ENCODE results near the gene TBC1D24.
A peak's percentile ranks its signal among the peaks of the same experiment; 100 is the strongest.
"Not testable (repeated sequence)": the region's sequence is repeated elsewhere in the genome, so short reads cannot be mapped to it uniquely, and the experiment has no call there.

The TBC1D24 gene

GRCh38 chr16:2469399-2470233 lies 5.3 kb upstream of the TBC1D24 start:
- DNase-seq: peak; percentile 49

DNA sequence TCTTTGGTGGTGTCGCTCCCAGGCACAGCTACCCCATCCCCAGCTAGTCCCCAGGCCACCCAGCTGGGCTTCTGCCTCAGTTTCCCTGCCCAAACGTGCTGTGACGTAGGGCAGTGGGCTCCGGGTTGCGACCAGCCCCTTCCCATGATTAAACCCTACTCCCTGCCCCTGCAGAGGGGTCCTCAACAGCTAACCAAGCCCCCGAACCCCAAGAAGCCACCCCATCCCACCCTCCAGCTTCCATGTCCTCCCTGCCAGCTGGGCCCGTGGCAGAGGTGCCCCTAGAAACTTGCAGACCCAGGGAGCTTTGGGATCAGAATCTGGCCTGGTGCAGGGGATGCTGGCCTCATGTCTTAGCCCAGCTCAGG lies 4.7 kb upstream of the TBC1D24 start:
- DNase-seq: no peak

GRCh38 chr16:2470603-2471015 lies 4.3 kb upstream of the TBC1D24 start:
- DNase-seq: peak; percentile 33

DNA sequence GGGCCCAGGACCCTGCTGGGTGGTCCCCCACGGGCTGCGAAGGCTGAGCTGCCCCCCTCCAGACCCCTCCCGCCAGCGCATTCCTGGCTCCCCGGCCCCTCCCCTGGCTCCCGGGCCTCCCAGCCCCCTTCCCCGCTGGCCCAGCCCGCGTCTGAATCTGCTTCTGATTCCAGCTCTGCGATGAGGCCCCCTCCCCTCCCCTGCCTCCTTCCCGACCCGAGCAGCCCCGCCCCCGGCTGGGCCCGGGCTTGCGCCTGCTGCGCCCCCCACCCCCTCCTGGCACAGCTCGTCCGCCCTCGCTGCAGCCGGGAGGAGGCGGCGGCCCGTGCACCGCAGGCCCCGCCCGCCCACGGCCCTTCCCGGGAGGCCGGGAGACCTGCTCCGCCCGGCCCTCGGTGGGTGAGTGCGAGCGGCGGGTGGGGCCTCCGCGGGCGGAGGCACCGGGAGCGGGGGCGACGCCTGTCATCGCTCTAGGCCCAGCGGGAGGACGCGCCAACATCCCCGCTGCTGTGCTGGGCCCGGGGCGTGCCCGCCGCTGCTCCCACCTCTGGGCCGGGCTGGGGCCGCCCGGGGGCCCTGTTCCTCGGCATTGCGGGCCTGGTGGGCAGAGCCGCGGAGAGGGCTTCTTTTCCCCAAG lies 3.8 kb upstream of the TBC1D24 start, which contains the start of gene NTN3:
NTN3 (plus strand) TSS at position 282 of the 637 bp plus-strand sequence. CDS start 405 bp downstream, outside the sequence.
- peak; percentile 73 for DNase-seq

- no peak for DNase-seq
Measured at GRCh38 chr16:2471653-2472487, 3.1 kb upstream of the TBC1D24 start.

- no peak for DNase-seq
Measured at GRCh38 chr16:2472488-2472864, 2.5 kb upstream of the TBC1D24 start.

DNA sequence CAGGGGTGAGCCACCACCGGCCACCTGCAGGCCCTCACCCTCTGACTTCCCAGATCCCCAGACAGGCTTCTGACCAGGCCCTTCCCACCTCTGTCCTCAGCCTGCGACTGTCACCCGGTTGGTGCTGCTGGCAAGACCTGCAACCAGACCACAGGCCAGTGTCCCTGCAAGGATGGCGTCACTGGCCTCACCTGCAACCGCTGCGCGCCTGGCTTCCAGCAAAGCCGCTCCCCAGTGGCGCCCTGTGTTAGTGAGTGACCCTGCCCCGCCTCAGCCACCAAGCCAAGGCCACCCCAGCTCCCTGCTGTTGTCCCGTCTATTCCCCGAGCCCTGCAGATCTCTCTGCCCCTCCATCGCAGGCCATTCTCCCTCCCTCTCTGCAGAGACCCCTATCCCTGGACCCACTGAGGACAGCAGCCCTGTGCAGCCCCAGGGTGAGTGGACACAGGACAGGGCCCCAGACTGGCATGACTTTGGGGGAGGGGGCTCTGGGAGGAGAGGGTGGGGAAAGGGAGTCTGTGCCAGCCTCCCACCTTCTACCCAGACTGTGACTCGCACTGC lies 2.0 kb upstream of the TBC1D24 start:
- no peak for DNase-seq

DNA sequence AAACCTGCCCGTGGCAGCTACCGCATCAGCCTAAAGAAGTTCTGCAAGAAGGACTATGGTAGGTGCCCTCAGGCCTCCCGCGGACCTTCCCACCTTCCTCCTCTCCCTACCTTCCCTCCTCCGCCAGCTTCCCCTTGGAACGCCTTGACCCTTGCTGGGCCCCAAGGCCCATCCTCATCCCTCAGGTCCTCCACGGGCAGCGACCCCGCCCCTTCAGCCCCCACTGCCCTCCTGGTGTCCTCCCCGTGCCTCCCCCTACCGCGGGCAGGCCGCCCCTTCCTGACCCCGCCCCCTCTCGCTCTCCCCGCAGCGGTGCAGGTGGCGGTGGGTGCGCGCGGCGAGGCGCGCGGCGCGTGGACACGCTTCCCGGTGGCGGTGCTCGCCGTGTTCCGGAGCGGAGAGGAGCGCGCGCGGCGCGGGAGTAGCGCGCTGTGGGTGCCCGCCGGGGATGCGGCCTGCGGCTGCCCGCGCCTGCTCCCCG lies 1.4 kb upstream of the TBC1D24 start:
- no peak for DNase-seq

DNA sequence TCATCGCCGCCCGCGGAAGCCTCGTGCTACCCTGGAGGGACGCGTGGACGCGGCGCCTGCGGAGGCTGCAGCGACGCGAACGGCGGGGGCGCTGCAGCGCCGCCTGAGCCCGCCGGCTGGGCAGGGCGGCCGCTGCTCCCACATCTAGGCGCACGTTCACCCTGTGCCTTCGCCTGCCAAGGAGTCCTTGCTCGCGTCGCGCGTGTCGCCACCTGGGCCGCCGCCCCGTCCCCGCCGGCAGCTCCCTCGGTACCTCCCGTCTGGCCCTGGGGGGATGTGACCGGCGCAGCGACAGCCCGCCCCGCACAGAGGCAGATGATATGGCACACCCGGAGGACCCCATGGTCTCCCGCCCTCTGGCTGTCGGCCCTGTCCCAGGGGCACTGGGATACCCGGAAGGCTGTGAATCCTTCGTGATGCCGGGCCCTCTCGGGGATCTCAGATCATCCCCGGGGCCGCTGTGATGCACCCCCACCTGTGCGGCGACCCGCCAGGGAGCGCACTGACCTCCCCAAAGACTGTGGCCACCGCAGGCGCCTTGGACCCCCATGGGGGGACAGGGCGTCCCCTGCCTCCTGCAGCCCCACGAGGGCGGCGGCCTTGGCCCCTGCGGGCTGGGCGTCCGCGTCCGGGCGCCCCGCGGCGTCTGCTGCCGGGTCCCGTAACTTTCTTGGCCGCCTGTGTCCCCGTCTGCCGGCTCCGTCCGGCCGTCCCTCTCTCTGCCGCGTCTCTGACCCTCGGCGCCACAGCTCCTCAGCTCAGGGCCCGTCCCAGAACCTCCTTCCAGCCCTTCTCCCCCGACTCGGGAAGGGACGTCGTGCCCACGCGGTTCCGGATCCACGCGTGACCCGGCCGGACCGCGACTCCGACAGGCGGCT lies 689 bp upstream of the TBC1D24 start:
- DNase-seq: no peak

DNA sequence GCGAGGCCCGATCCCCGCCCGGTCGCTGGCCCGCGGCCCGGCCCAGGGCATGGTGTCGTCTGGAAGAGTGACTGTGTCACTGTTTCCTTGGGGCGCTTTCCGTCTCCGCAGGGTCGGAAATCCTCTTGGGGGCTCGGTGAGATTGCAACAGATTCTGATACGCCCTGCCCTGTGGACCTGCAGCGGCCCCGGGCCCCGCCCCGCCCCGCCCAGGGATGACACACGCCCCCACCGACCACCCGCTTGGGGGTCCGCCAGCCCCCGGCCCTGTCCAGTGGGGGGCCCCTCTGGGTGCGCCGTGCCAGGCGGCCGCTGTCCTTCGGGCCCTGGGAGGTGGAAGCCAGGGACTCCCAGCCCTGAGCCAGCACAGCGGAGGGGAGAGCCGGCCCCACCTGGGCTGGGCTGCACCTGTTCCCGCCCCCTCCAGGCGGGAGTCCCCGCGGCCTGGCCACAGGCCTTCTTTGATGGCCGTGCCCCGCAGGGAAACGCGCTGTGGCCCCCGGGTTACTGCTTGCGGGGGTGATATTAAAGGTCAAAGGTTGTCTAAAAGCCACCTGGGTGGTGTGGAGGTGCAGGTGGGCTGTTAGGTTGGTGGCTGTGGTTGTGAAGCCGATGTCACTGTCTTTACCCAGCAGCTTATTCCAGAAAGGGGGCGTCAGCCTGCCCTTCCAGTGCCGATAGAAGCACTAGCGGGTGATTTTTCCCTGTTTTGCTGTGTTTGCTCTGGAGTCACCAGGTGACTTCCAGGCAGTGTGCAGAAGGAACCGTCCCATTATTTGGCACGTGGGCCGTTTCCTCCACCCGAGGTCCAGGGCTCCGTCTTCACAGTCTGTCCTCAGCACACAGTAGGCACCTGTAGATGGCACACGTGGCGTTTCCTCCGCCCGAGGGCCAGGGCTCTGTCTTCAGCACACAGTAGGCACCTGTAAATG lies 752 bp downstream of the TBC1D24 start:
- DNase-seq: no peak

GRCh38 chr16:2476345-2476720 lies 1.4 kb downstream of the TBC1D24 start:
- no peak for DNase-seq

DNA sequence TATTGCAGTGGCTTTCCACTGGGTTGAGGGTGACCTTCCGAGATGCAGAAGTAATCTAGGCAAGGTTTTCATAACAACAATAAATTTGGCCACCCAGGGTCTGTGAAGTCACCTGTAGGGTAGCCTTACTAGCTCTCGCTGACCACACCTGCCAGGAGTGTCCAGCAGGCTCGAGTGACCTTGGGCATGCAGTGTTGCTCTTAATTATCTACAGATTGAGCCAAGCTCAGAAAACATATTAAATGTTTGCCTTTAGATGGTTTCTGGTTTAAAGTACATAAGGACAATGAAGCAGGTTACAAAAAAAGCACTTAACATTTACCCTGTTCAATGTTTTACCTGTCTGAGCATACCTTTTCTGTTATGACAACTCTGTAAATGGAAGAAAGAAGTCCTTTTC lies 1.8 kb downstream of the TBC1D24 start:
- DNase-seq: no peak

DNA sequence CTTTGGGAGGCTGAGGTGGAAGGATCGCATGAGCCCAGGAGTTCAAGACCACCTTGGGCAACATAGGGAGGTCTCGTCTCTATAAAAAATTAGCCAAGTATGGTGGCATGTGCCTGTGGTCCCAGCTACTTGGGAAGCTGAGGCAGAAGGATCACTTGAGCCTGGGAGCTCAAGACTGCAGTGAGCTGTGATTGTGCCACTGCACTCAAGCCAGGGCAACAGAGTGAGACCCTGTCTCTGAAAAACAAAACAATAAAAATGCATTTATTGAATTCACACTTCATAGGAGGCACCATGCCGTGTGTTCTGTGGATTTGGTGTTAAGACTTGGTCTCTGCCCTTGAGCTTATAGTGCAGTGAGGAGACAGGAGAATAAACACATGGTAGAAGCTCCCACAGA lies 2.4 kb downstream of the TBC1D24 start:
- DNase-seq: no peak

- no peak for DNase-seq
Measured at GRCh38 chr16:2478279-2478678, 3.4 kb downstream of the TBC1D24 start.

GRCh38 chr16:2479996-2480395 lies 5.1 kb downstream of the TBC1D24 start:
- not testable (repeated sequence) for DNase-seq

GRCh38 chr16:2480948-2481347 lies 6.0 kb downstream of the TBC1D24 start:
- DNase-seq: no peak

DNA sequence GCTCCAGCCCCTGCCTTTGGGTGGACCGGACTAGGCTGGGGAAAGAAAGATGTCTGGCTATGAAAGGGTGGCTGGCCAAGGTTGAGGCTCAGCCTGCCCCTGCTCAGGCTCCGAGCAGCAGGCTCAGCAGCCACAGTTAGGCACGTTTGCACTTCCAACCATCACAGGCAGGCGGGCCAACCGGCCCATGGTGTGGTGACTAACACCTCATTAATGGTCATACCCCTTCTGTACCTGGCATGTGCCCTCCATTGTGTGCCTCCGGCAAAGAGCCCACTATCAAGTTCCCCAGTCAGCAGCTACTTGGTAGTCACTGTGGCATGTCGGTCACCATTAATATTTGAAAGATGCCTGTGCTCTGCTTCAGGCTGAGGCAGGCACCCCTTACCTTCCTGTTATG lies 6.7 kb downstream of the TBC1D24 start:
- DNase-seq: no peak

GRCh38 chr16:2482249-2482648 lies 7.3 kb downstream of the TBC1D24 start:
- DNase-seq: no peak

GRCh38 chr16:2482708-2483534 lies 8.0 kb downstream of the TBC1D24 start:
- DNase-seq: no peak
